Vagina (tissue), 2 donors: ENCODE results near the gene TATDN3.

ENCODE experiments used
- POLR2A ChIP-seq, 2 donors: fragments of 450-650 bp; IDR thresholded peaks; one replicate each; pipeline ENCODE4 v1.6.1; 2017; ENCODE audit warnings: antibody characterized with exemption in 2 of 2, mild to moderate bottlenecking in 2 of 2, moderate library complexity in 2 of 2
- POLR2AphosphoS5 ChIP-seq, 2 donors: sonication (generic); formaldehyde crosslinking; IDR thresholded peaks; one replicate each; pipeline ENCODE4 v1.9.0; 2017; ENCODE audit warnings: antibody characterized with exemption in 2 of 2, mild to moderate bottlenecking in 2 of 2, low read depth in 1 of 2; ENCODE audit not compliant: insufficient read depth in 1 of 2
- TF ChIP-seq, protein P1 (sequence below), 3 experiments: fragments of 450-650 bp in 2 of 3; fragments of 200-600 bp in 1 of 3; sonication (generic) in 1 of 3; IDR thresholded peaks; one replicate each; pipeline ENCODE4 v1.5.1; 2017 to 2019; ENCODE audit warnings: antibody characterized with exemption in 3 of 3, mild to moderate bottlenecking in 2 of 3, moderate library complexity in 2 of 3

DNA sequence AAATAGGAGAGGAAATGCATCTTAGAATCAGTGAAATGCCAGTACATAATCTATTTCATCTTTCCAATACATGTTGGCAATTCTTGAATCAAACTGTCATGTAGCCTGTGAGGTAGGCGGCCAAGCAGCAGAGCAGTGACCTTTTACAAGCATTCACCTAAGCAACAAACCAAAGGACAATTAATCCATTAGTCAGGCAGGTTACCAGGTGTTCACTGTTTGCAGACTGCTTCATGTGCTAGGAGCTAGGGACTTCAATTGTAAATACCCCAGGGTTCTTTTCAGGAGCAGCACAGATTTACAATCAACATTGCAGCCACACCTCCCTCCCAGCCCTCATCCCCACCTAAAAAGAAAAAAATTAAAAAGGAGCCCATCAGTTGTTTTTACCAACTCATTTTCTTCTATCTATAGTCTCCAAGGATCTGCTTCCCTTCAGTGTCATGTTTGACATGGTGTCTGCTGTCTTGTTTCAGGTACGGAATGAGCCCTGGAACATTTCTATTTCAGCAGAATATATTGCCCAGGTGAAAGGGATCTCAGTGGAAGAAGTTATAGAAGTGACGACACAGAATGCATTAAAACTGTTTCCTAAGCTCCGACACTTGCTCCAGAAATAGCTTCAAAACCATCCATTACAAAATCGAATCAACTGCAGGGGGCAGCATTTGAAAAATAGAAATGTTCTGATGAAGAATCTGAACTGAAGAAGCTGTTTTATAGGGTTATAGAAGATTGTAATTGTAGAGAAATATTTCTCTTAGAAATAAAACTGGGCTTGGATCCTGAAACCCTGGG is 23.0 kb downstream of the TATDN3 start:
- TF ChIP-seq, protein P1, sequence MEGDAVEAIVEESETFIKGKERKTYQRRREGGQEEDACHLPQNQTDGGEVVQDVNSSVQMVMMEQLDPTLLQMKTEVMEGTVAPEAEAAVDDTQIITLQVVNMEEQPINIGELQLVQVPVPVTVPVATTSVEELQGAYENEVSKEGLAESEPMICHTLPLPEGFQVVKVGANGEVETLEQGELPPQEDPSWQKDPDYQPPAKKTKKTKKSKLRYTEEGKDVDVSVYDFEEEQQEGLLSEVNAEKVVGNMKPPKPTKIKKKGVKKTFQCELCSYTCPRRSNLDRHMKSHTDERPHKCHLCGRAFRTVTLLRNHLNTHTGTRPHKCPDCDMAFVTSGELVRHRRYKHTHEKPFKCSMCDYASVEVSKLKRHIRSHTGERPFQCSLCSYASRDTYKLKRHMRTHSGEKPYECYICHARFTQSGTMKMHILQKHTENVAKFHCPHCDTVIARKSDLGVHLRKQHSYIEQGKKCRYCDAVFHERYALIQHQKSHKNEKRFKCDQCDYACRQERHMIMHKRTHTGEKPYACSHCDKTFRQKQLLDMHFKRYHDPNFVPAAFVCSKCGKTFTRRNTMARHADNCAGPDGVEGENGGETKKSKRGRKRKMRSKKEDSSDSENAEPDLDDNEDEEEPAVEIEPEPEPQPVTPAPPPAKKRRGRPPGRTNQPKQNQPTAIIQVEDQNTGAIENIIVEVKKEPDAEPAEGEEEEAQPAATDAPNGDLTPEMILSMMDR (IDR thresholded peaks at IDR 0.05), result no peak
- TF ChIP-seq POLR2A (IDR thresholded peaks at IDR 0.05), result no peak
- TF ChIP-seq POLR2AphosphoS5 (IDR thresholded peaks at IDR 0.05; ENCODE audit: insufficient read depth in 1 of 2, low read depth in 1 of 2), result no peak
